Cardiac fibroblast (primary cell): ENCODE measurements around the gene SEC31B.
A peak's percentile ranks its signal among the peaks of the same experiment; 100 is the strongest.

ENCODE experiments used
- DNase-seq, 2 donors: peaks; one replicate each; pipeline versions ENCODE4 v3.0.0 to v3.0.0-alpha.2; 2010; ENCODE audit warnings: low read depth in 2 of 2
- H3K4me3 ChIP-seq, 2 donors: replicated peaks in 1 of 2; 1 replicate in 1 of 2; 2 replicates in 1 of 2; pipeline ENCODE4 v1.5.1; 2011; ENCODE audit warnings: low read depth in 2 of 2, low read length in 2 of 2, mild to moderate bottlenecking in 2 of 2, moderate library complexity in 1 of 2
- CTCF ChIP-seq: IDR thresholded peaks from one replicate; pipeline ENCODE4 v1.5.1; 2011; ENCODE audit warnings: low read depth, mild to moderate bottlenecking, low read length, inconsistent platforms

The SEC31B gene

GRCh38 chr10:100482181-100482833 is 37.4 kb downstream of the SEC31B start:
- peak; percentile 74 to 79 for DNase-seq
- peak; percentile 83 for TF ChIP-seq CTCF
- peak overlapping the region; percentile 40 to 42 for H3K4me3 ChIP-seq

DNA sequence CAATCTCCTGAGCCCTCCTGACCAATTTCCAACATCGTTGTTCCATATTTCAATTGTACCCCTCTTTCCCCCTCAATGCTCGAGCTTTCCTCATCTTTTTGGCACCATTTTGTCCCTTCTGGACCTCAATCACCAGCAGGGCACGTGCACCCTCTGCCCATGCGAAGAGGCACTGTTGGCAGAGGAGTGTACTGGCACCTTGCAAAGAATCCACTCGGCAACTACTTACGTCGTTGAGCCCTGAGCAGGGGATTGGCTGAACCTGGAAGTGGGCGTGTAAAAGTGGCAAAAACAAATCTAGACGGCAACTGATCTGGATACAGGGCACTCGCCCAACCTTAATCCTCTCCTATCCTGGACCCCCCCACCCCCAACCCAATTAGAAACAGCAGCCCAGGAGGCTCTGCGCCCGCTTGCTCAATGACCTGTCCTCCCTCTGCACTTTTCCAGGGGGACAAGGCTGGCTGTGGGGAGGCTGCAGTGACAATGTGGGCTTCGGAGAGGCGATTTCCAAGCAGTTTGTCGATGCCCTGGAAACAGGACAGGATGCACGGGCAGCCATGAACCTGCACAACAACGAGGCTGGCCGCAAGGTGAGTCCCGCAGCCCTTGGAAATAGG is 38.1 kb downstream of the SEC31B start:
- H3K4me3 ChIP-seq, result peak overlapping the region; percentile 40 to 42
- DNase-seq, result peak; percentile 88 to 89
- no peak for TF ChIP-seq CTCF

DNA sequence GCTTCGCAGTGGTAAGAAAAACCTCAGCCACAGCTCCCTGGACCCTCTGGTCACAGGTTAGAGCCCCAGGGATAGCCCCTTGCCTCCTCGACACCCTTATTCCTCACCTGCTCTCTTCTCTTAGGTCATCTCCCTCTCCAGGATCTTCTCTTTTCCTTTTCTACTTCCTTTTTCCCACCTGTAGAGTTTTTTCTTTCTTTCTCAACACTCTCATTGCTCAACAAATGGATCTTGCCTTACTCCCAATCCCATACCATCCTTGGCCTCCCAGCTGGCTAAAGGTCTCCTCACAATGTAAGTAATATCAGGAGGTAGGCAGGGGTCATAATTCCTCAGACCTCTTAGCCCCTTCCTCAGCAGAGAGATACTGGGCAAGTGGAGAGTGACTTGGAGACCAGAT is 39.7 kb downstream of the SEC31B start:
- H3K4me3 ChIP-seq, result no peak overlapping the region
- TF ChIP-seq CTCF, result no peak
- DNase-seq, result no peak

DNA sequence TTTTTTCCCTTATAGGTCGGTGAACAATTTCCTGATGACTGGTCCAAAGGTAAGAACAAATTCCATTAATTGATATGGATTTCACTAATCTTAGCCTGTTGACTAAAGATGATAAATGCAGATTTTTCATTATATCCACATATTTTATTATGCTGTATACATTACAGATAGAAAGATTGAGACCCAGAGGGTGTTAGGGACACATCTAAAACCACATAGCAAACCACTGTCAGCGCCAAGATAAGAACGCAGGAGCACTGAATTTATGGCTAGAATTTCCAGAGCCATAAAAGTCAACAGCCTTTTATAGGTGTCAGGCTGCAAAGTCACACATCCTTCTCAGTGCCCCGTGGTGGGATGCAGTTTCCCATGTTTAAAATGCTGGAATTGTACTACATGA is 40.6 kb downstream of the SEC31B start:
- no peak overlapping the region for H3K4me3 ChIP-seq
- no peak for TF ChIP-seq CTCF
- no peak for DNase-seq

- no peak for DNase-seq
- no peak for TF ChIP-seq CTCF
- no peak overlapping the region for H3K4me3 ChIP-seq
Observed at GRCh38 chr10:100477970-100478369, 41.7 kb downstream of the SEC31B start.

GRCh38 chr10:100470367-100470766 is 49.3 kb downstream of the SEC31B start:
- H3K4me3 ChIP-seq, result no peak overlapping the region
- DNase-seq, result peak; percentile 17 to 22
- no peak for TF ChIP-seq CTCF
